Fibroblast of skin of left quadriceps (primary cell): ENCODE data around the gene ADCK2.
"Not testable (repeated sequence)": the region's sequence is repeated elsewhere in the genome, so short reads cannot be mapped to it uniquely, and the experiment has no call there.

Experiments
- DNase-seq, 2 experiments: peaks; one replicate each; pipeline ENCODE4 v3.0.0-alpha.2; 2013; ENCODE audit warnings: low read depth in 2 of 2

The ADCK2 gene

GRCh38 chr7:140734096-140734495, 61.4 kb downstream of the ADCK2 start:
- no peak for DNase-seq

GRCh38 chr7:140734729-140735128, 62.0 kb downstream of the ADCK2 start:
- no peak for DNase-seq

GRCh38 chr7:140738280-140738679, 65.5 kb downstream of the ADCK2 start:
- no peak for DNase-seq

GRCh38 chr7:140743255-140743654, 70.5 kb downstream of the ADCK2 start:
- not testable (repeated sequence) for DNase-seq

- DNase-seq, result no peak
Measured at GRCh38 chr7:140744005-140744404, 71.3 kb downstream of the ADCK2 start.
